HG02852 (cell line): Measurements from ENCODE around the gene TKTL1.

Experiments used
- ATAC-seq: cut with Tn5 transposase; IDR thresholded peaks from one replicate; pipeline ENCODE4 v1.9.1; 2021; ENCODE audit warnings: mild to moderate bottlenecking, moderate library complexity; ENCODE audit not compliant: unreplicated experiment

Gene TKTL1

GRCh38 chrX:154373340-154374306 lies 78.0 kb downstream of the TKTL1 start:
- ATAC-seq = no peak

- no peak for ATAC-seq
Observed at GRCh38 chrX:154374313-154375155, 78.9 kb downstream of the TKTL1 start, which contains the start of gene FLNA. FLNA (minus strand) TSS chrX:154374634; CDS start chrX:154371245, 3,389 bp downstream.

- ATAC-seq = no peak
Observed at GRCh38 chrX:154375156-154375504, 79.5 kb downstream of the TKTL1 start.

GRCh38 chrX:154376774-154377173 lies 81.2 kb downstream of the TKTL1 start:
- ATAC-seq = no peak

- peak; percentile 3 for ATAC-seq
Observed at GRCh38 chrX:154378059-154378798, 82.6 kb downstream of the TKTL1 start.

GRCh38 chrX:154378799-154379568 lies 83.4 kb downstream of the TKTL1 start, which contains the start of gene EMD:
EMD (plus strand) TSS chrX:154379295; CDS start chrX:154379485, 190 bp downstream.
- ATAC-seq = peak; percentile 76

- ATAC-seq = no peak
Observed at GRCh38 chrX:154379569-154379951, 84.0 kb downstream of the TKTL1 start.
